OCI-LY3 (cell line): Measurements from ENCODE around the gene EGFL7.

Source experiments
- H2AFZ ChIP-seq: fragments of 200-600, 300-600 bp; shearing (Covaris generic); 2 replicates; pipeline ENCODE4 v1.6.0; 2014; ENCODE audit warnings: antibody characterized with exemption, low read depth, low read length
- H3K27ac ChIP-seq: fragments of 200-600, 300-600 bp; sonication (generic); 2 replicates; pipeline ENCODE4 v1.5.1; 2014; ENCODE audit warnings: mild to moderate bottlenecking, low read length, moderate library complexity, mixed read lengths
- H3K27me3 ChIP-seq: fragments of 200-600, 300-600 bp; sonication (generic); 2 replicates; pipeline ENCODE4 v1.6.1; 2014; ENCODE audit warnings: low read depth, low read length, mixed read lengths
- H3K36me3 ChIP-seq: fragments of 200-600, 300-600 bp; sonication (generic); replicated peaks from 2 replicates; pipeline ENCODE3; 2014; ENCODE audit warnings: low read depth, low read length, mixed read lengths
- H3K4me1 ChIP-seq: fragments of 300-600, 200-600 bp; sonication (generic); 2 replicates; pipeline ENCODE4 v1.6.1; 2014; ENCODE audit warnings: low read length, mixed read lengths
- H3K4me2 ChIP-seq: fragments of 200-600, 300-600 bp; sonication (generic); 2 replicates; pipeline ENCODE4 v1.6.1; 2014; ENCODE audit warnings: low read length, mixed read lengths
- H3K4me3 ChIP-seq: fragments of 300-600, 200-600 bp; sonication (generic); 2 replicates; pipeline ENCODE4 v1.5.1; 2014; ENCODE audit warnings: antibody characterized with exemption, mild to moderate bottlenecking, low read length, moderate library complexity
- H3K79me2 ChIP-seq: fragments of 300-600, 200-600 bp; shearing (Covaris generic); 2 replicates; pipeline ENCODE4 v1.6.1; 2014; ENCODE audit warnings: mild to moderate bottlenecking, low read length, mixed read lengths
- H3K9ac ChIP-seq: fragments of 300-600, 200-600 bp; shearing (Covaris generic); 2 replicates; pipeline ENCODE4 v1.6.0; 2014; ENCODE audit warnings: mild to moderate bottlenecking, low read length, moderate library complexity
- H3K9me3 ChIP-seq: fragments of 200-600, 300-600 bp; shearing (Covaris generic); 2 replicates; pipeline ENCODE4 v1.6.1; 2014; ENCODE audit warnings: low read length, mixed read lengths; ENCODE audit not compliant: insufficient read depth
- H4K20me1 ChIP-seq: fragments of 200-600, 300-600 bp; sonication (generic); 2 replicates; pipeline ENCODE4 v1.6.1; 2016; ENCODE audit warnings: low read length, mixed read lengths; ENCODE audit not compliant: insufficient read depth
- EZH2phosphoT487 ChIP-seq: fragments of 200-600 bp; shearing (Covaris generic); IDR thresholded peaks from 2 replicates; pipeline ENCODE4 v1.6.1; 2018; ENCODE audit warnings: antibody characterized with exemption, mixed run types, low read depth
- TF ChIP-seq, protein P1 (sequence below): fragments of 200-600, 300-600 bp; sonication (generic); IDR thresholded peaks from 2 replicates; pipeline ENCODE4 v1.5.1; 2014; ENCODE audit warnings: antibody characterized with exemption, low read length, low read depth

The EGFL7 gene

DNA sequence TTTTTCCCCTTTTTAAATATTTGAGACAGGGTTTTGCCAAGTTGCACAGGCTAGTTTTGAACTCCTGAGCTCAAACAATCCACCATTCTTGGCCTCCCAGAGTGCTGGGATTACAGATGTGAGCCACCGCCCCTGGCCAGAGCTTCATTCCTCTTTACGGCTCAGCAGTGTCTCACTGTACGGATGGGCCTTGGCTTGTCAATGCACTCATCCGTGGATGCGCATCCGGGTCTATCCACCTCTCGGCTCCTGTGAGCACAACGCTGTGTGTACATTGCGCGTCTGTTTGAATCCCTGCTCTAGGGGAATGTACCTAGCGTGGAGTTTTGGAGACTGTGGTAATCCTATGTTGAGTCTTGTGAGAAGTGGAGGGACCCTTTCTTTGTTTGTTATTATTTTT is 10.9 kb upstream of the EGFL7 start:
- no peaks in the 10 kb centered on the region for H3K79me2 ChIP-seq
- peaks cover 8% of the 10 kb centered on the region for H3K27me3 ChIP-seq
- H3K27ac ChIP-seq, result no peak overlapping the region
- peaks cover 8% of the 10 kb centered on the region; the same call in 1 of the 2 replicates for H3K4me1 ChIP-seq
- H3K4me2 ChIP-seq, result no peak overlapping the region
- no peaks in the 10 kb centered on the region for H3K36me3 ChIP-seq
- no peaks in the 10 kb centered on the region for H3K9me3 ChIP-seq
- no peak overlapping the region for H3K9ac ChIP-seq
- H4K20me1 ChIP-seq, result no peaks in the 10 kb centered on the region
- no peak for TF ChIP-seq EZH2phosphoT487
- TF ChIP-seq, protein P1, sequence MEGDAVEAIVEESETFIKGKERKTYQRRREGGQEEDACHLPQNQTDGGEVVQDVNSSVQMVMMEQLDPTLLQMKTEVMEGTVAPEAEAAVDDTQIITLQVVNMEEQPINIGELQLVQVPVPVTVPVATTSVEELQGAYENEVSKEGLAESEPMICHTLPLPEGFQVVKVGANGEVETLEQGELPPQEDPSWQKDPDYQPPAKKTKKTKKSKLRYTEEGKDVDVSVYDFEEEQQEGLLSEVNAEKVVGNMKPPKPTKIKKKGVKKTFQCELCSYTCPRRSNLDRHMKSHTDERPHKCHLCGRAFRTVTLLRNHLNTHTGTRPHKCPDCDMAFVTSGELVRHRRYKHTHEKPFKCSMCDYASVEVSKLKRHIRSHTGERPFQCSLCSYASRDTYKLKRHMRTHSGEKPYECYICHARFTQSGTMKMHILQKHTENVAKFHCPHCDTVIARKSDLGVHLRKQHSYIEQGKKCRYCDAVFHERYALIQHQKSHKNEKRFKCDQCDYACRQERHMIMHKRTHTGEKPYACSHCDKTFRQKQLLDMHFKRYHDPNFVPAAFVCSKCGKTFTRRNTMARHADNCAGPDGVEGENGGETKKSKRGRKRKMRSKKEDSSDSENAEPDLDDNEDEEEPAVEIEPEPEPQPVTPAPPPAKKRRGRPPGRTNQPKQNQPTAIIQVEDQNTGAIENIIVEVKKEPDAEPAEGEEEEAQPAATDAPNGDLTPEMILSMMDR, result no peak
- H3K4me3 ChIP-seq, result no peak overlapping the region
- H2AFZ ChIP-seq, result no peak overlapping the region

DNA sequence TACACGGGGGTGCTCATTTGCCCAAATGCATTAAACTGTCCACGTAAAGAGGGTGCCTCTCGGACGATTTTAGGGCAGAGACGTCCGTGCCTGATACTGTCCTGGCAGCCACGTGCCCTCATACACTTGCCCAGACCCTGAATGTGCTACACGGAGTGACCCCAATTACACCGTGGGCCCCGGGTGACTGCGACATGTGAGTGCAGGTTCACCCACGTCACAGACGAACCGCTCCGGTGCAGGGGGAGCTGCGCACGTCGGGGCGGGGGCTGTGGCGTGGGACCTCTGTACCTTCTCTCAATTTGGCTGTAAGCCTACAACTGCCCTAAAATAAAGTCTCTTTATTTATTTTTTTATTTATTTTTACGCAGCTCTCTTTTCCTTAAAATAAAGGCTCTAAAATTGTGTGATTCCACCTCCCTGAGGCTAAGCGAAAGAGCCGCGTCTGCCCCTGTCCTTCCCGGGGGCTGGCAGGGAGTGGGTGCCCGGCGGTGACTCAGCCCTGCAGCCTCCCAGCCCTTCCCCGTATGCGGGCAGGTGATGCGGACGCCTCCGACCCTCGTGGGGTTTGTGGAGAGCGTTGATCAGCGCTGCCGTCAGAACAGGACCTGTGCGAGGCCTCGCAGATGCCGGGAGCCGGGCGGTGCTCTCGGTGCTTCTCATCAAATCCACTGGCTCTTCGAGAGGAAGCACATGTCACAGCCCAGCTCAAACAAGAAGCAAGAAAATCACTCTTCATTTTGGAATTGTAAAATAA is 9.2 kb upstream of the EGFL7 start:
- H3K4me3 ChIP-seq, result no peak overlapping the region
- H3K36me3 ChIP-seq, result no peaks in the 10 kb centered on the region
- no peaks in the 10 kb centered on the region for H3K9me3 ChIP-seq
- no peak overlapping the region for H3K4me2 ChIP-seq
- H3K9ac ChIP-seq, result no peak overlapping the region
- no peaks in the 10 kb centered on the region for H3K79me2 ChIP-seq
- no peaks in the 10 kb centered on the region for H4K20me1 ChIP-seq
- peaks cover 24% of the 10 kb centered on the region for H3K27me3 ChIP-seq
- no peak overlapping the region for H2AFZ ChIP-seq
- H3K4me1 ChIP-seq, result peaks cover 8% of the 10 kb centered on the region; the same call in 1 of the 2 replicates
- no peak overlapping the region for H3K27ac ChIP-seq
- no peak for TF ChIP-seq EZH2phosphoT487
- TF ChIP-seq, protein P1, result no peak

DNA sequence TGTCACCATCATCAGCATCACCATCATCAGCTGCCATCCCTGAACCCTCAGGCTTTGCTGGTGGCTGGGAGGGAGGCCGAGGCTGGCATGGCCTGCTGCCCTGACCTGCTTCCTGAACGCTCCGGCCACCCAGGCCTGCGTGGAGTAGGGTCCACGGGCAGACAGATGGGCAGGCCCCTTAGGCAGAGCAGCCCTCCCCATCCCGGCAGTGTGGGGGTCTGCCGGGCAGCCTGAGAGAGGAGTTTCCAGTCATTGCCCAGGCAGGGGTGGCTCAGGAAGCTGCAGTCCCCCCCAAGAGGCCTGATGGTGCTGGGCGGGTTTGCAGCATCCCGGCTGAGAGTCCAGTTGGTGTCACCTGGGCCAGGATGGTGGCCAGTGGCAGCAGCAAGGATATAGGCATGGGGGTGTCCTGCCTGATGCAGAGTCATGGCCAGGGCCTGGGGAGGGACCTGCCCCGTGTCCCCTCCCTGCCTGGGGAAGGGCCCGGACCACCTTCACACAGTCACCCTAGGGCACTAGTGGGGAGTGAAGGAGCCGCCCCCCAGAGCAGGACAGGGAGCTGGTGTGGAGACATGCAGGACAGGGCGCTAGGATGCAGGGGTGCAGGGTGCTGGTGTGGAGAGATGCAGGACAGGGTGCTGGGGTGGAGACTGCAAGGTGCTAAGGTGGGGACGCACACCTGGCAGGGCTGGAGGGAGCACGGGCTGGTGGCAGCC is 7.7 kb upstream of the EGFL7 start:
- H3K27ac ChIP-seq, result no peak overlapping the region
- no peak overlapping the region for H3K4me3 ChIP-seq
- H3K9me3 ChIP-seq, result no peaks in the 10 kb centered on the region
- H3K27me3 ChIP-seq, result peaks cover 39% of the 10 kb centered on the region
- H3K36me3 ChIP-seq, result no peaks in the 10 kb centered on the region
- H4K20me1 ChIP-seq, result no peaks in the 10 kb centered on the region
- peak overlapping the region; percentile 26; the same call in 1 of the 2 replicates for H2AFZ ChIP-seq
- H3K4me2 ChIP-seq, result no peak overlapping the region
- H3K79me2 ChIP-seq, result no peaks in the 10 kb centered on the region
- peaks cover 8% of the 10 kb centered on the region; the same call in 1 of the 2 replicates for H3K4me1 ChIP-seq
- no peak overlapping the region for H3K9ac ChIP-seq
- TF ChIP-seq, protein P1, result no peak
- no peak for TF ChIP-seq EZH2phosphoT487

DNA sequence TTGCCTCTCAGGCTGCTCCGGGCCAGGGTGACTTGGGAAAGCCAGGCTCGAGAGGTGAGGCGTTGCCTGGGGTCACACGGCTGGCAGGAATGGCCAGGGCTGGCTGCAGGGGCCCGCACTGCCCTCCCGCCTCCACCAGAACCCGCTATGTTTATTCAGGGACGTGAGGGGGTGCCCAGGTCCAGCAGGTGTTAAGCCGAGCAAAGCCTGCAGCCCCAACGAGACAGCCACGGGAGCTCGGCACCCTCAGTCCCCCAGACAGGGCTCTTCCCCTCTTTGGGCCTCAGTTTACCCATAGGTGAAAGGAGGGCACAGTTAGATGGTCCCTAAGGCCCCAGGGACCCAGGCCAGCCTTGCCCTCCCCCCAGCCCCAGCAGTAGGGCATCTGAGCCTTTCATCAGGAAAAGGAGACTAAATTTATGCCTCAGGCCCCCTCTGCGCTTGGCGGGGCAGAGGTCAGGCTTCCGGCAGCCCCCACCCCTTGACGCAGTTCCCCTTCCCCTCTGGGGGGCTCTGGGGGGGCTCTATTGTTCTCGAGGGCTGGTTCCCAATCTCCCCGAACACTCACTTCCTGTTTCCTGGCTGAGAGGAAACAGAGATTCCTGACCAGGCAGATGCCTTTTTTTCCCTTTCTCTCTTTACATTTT is 7.1 kb upstream of the EGFL7 start:
- H3K9ac ChIP-seq, result no peak overlapping the region; the same call in 1 of the 2 replicates
- H3K27me3 ChIP-seq, result peaks cover 46% of the 10 kb centered on the region
- H3K4me1 ChIP-seq, result peaks cover 8% of the 10 kb centered on the region; the same call in 1 of the 2 replicates
- no peaks in the 10 kb centered on the region for H3K9me3 ChIP-seq
- H3K4me3 ChIP-seq, result peak overlapping the region; percentile 21
- no peaks in the 10 kb centered on the region for H3K36me3 ChIP-seq
- H4K20me1 ChIP-seq, result no peaks in the 10 kb centered on the region
- H2AFZ ChIP-seq, result peak overlapping the region; percentile 26; the same call in 1 of the 2 replicates
- H3K79me2 ChIP-seq, result no peaks in the 10 kb centered on the region
- TF ChIP-seq, protein P1, result no peak
- TF ChIP-seq EZH2phosphoT487, result no peak
- peak overlapping the region; percentile 40 for H3K4me2 ChIP-seq
- no peak overlapping the region for H3K27ac ChIP-seq
